Smooth muscle cell (in vitro differentiated cells): ENCODE data around the gene MOB3B. TPM values are rescaled to one million over a fixed set of nuclear protein-coding genes. Genes with fewer than 3 reads are reported as not detected.

Source experiments
- DNase-seq: peaks from one replicate; lab custom pipeline; 2025; ENCODE audit not compliant: unreplicated experiment; lab: John Stamatoyannopoulos, UW
- H2AFZ ChIP-seq: fragments of 200-600 bp; sonication (generic); 2 replicates; pipeline ENCODE4 v1.6.0; 2016; ENCODE audit warnings: antibody characterized with exemption, low read depth, mild to moderate bottlenecking
- H3F3A ChIP-seq: fragments of 200-600 bp; sonication (generic); 2 replicates; pipeline ENCODE4 v1.6.0; 2017; ENCODE audit warnings: antibody characterized with exemption, low read depth
- H3K27ac ChIP-seq: fragments of 200-600 bp; sonication (generic); 2 replicates; pipeline ENCODE4 v1.5.1; 2016; ENCODE audit warnings: low read depth, mild to moderate bottlenecking
- H3K27me3 ChIP-seq: fragments of 200-600 bp; sonication (generic); 2 replicates; pipeline ENCODE4 v1.6.1; 2016; ENCODE audit warnings: low read depth, mild to moderate bottlenecking
- H3K36me3 ChIP-seq: fragments of 200-600 bp; sonication (generic); 2 replicates; pipeline ENCODE4 v1.5.1; 2016; ENCODE audit warnings: low read depth
- H3K4me1 ChIP-seq: fragments of 200-600 bp; sonication (generic); 2 replicates; pipeline ENCODE4 v1.5.1; 2016; ENCODE audit warnings: low read depth
- H3K4me2 ChIP-seq: fragments of 200-600 bp; sonication (generic); 2 replicates; pipeline ENCODE4 v1.6.0; 2016; ENCODE audit warnings: mild to moderate bottlenecking
- H3K4me3 ChIP-seq: fragments of 200-600 bp; sonication (generic); 2 replicates; pipeline ENCODE4 v1.5.1; 2016; ENCODE audit warnings: mild to moderate bottlenecking
- H3K79me2 ChIP-seq: fragments of 200-600 bp; sonication (generic); 2 replicates; pipeline ENCODE4 v1.6.0; 2016; ENCODE audit warnings: low read depth, mild to moderate bottlenecking
- H3K9ac ChIP-seq: fragments of 200-600 bp; sonication (generic); 2 replicates; pipeline ENCODE4 v1.6.0; 2016; ENCODE audit warnings: low read depth
- H3K9me3 ChIP-seq: fragments of 200-600 bp; sonication (generic); replicated peaks from 2 replicates; pipeline ENCODE4 v1.5.1; 2016; ENCODE audit warnings: low read depth
- H4K20me1 ChIP-seq: fragments of 200-600 bp; sonication (generic); 2 replicates; pipeline ENCODE4 v1.6.0; 2016; ENCODE audit warnings: low read depth
- CTCF ChIP-seq: fragments of 200-600 bp; sonication (generic); IDR thresholded peaks from 2 replicates; pipeline ENCODE4 v1.5.1; 2017; ENCODE audit warnings: borderline replicate concordance, mild to moderate bottlenecking, antibody characterized with exemption; ENCODE audit not compliant: insufficient read depth, poor library complexity, severe bottlenecking
- WGBS: methylation state at CpG from one replicate; pipeline ENCODE4 v1.1.7; 2016; ENCODE audit warnings: low lambda C conversion rate; 5-methylcytosine and 5-hydroxymethylcytosine counted together
- polyA plus RNA-seq: library from polyadenylated mRNA; unstranded; fragments of >200 nt; fragmentation: Nextera tagmentation; extraction: Ambion mirVana; gene quantifications from 2 replicates; pipeline ENCODE4 v1.2.1, GENCODE V29; 2016
- total RNA-seq: library from RNA; depleted of rRNA; stranded (reverse); fragments of >200 nt; gene quantifications from 2 replicates; pipeline ENCODE4 v1.2.3, GENCODE V29; 2014

Gene MOB3B
- total and polyA plus RNA-seq, 2 experiments from 2014 or later: 1.7 to 5.8 TPM

GRCh38 chr9:27537027-27537435 is 7.4 kb upstream of the MOB3B start:
- Histone ChIP-seq H4K20me1 (no peaks in the 10 kb centered on the region), H2AFZ (no peak overlapping the region), H3F3A (no peaks in the 10 kb centered on the region), H3K27ac (no peak overlapping the region), H3K9me3 (no peaks in the 10 kb centered on the region), H3K36me3 (no peaks in the 10 kb centered on the region), H3K79me2 (no peaks in the 10 kb centered on the region), H3K4me2 (no peak overlapping the region), H3K4me1 (no peaks in the 10 kb centered on the region), H3K9ac (no peak overlapping the region), H3K27me3 (no peaks in the 10 kb centered on the region), H3K4me3 (no peak overlapping the region)
- DNase-seq: no peak
- WGBS: 76% methylated on average over 7 of the region's 7 CpGs
- no peak for TF ChIP-seq CTCF

- TF ChIP-seq CTCF: no peak
- H3F3A ChIP-seq: no peaks in the 10 kb centered on the region
- WGBS: 70% methylated on average over 3 of the region's 3 CpGs
- no peak overlapping the region for H2AFZ ChIP-seq
- DNase-seq: no peak
- no peaks in the 10 kb centered on the region for H3K9me3 ChIP-seq
- no peak overlapping the region for H3K9ac ChIP-seq
- H3K4me3 ChIP-seq: no peak overlapping the region
- no peaks in the 10 kb centered on the region for H3K36me3 ChIP-seq
- no peak overlapping the region for H3K4me2 ChIP-seq
- no peaks in the 10 kb centered on the region for H4K20me1 ChIP-seq
- H3K79me2 ChIP-seq: no peaks in the 10 kb centered on the region
- no peak overlapping the region for H3K27ac ChIP-seq
- no peaks in the 10 kb centered on the region for H3K27me3 ChIP-seq
- H3K4me1 ChIP-seq: no peaks in the 10 kb centered on the region
These were observed 6.6 kb upstream of the MOB3B start for GRCh38 chr9:27536168-27536567.

GRCh38 chr9:27535701-27536118 is 6.1 kb upstream of the MOB3B start:
- Histone ChIP-seq H3K9ac (no peak overlapping the region), H3K4me1 (no peaks in the 10 kb centered on the region), H3K79me2 (no peaks in the 10 kb centered on the region), H3K4me3 (no peak overlapping the region), H3K27me3 (no peaks in the 10 kb centered on the region), H3K36me3 (no peaks in the 10 kb centered on the region), H2AFZ (no peak overlapping the region), H3K9me3 (no peaks in the 10 kb centered on the region), H4K20me1 (no peaks in the 10 kb centered on the region), H3F3A (no peaks in the 10 kb centered on the region), H3K4me2 (no peak overlapping the region), H3K27ac (no peak overlapping the region)
- WGBS: 38% methylated on average over 3 of the region's 3 CpGs
- TF ChIP-seq CTCF: no peak
- no peak for DNase-seq

GRCh38 chr9:27534658-27535209 is 5.1 kb upstream of the MOB3B start:
- Histone ChIP-seq H3K4me2 (no peak overlapping the region), H3K4me3 (no peak overlapping the region), H3K36me3 (no peaks in the 10 kb centered on the region), H3K9ac (no peak overlapping the region), H3K27me3 (no peaks in the 10 kb centered on the region), H3K27ac (no peak overlapping the region), H3K9me3 (no peaks in the 10 kb centered on the region), H4K20me1 (no peaks in the 10 kb centered on the region), H3F3A (no peaks in the 10 kb centered on the region), H2AFZ (no peak overlapping the region), H3K4me1 (no peaks in the 10 kb centered on the region), H3K79me2 (no peaks in the 10 kb centered on the region)
- no peak for TF ChIP-seq CTCF
- DNase-seq: no peak
- WGBS: 95% methylated on average over 3 of the region's 3 CpGs
